NCI-H2107 (cell line): Measurements from ENCODE around the gene AQP2.
A peak's percentile ranks its signal among the peaks of the same experiment; 100 is the strongest.

Experiments used
- DNase-seq: peaks from one replicate; lab custom pipeline; 2025; lab: John Stamatoyannopoulos, UW

AQP2 gene

GRCh38 chr12:49955899-49956662 lies 5.5 kb downstream of the AQP2 start:
- no peak for DNase-seq

GRCh38 chr12:49956663-49957569 lies 6.4 kb downstream of the AQP2 start:
- no peak for DNase-seq

- DNase-seq: no peak
Observed at GRCh38 chr12:49957570-49957967, 7.0 kb downstream of the AQP2 start.

GRCh38 chr12:49959685-49960473 lies 9.3 kb downstream of the AQP2 start:
- DNase-seq: no peak

DNA sequence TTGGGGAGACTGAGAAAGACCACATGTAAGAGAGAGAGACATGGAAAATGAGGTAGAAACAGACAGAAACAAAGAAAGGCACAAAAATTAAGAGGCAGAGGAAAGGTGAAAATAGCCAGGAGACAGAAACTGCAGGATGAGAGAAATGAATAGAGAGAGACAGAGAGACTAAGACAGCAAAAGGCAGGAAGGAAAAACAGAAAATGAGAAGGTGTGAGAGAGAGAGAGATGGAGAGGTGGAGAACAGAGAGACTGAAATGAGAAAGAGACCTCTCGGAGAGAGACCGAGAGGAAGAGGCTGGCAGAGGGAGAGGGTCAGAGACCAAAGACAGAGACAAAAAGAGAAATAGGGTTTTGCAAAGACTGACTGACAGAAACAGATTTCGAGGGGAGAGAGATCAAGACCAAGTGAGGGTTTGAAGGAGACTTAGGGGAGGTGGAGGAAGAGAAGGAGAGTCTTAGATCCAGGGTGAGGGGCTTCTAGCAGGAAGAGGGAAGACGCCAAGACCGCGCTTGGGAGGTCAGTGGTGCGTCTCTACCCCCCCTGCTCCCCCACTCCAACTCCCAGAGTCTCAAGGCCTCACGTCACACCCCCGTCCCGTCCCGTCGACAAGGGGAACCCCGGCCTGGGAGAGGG lies 10.1 kb downstream of the AQP2 start:
- no peak for DNase-seq

DNA sequence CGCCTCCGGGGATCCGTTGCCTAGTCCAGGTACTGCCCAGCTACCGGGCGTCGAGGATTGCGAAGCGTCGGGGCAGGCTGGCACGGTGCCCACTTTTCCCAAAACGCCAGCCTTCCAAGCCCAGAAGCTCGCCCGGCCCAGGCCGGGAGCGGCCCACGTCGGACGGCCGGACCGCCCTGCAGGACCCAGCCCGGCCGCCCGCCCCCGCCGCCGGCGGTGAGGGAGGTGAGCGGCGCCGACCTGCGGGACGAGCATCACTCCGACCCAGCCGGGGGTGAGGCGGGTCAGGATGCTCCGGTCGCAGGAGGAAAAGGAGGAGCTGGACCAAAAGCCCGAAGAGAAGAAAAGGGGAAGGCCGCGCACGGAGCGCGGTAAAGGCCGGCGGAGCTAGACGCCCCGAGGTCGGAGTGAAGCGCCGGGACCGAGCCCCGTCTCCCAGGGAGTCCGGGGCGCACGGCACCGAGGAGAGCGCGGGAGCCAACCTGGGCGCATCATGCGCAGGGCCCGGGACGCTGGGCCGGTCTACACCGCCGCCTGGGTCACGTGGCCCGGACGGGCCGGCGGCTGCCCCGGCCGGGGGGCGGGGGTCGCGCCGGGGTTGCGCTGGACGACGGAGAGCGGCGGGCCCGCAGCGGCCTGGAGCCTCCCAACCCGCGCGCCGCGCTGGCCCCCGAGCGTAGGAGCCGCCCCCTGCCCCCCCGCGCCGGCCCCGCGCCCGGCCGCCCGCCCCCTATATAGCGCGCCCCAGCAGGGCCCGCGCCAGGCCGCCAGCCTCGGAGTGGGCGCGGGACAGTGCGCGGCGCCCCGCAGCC lies 10.8 kb downstream of the AQP2 start, which contains the start of gene AQP5:
Gene AQP5 (plus strand): TSS at position 762 of the 812 bp plus-strand sequence. CDS start 146 bp downstream, outside the sequence.
- DNase-seq: no peak

DNA sequence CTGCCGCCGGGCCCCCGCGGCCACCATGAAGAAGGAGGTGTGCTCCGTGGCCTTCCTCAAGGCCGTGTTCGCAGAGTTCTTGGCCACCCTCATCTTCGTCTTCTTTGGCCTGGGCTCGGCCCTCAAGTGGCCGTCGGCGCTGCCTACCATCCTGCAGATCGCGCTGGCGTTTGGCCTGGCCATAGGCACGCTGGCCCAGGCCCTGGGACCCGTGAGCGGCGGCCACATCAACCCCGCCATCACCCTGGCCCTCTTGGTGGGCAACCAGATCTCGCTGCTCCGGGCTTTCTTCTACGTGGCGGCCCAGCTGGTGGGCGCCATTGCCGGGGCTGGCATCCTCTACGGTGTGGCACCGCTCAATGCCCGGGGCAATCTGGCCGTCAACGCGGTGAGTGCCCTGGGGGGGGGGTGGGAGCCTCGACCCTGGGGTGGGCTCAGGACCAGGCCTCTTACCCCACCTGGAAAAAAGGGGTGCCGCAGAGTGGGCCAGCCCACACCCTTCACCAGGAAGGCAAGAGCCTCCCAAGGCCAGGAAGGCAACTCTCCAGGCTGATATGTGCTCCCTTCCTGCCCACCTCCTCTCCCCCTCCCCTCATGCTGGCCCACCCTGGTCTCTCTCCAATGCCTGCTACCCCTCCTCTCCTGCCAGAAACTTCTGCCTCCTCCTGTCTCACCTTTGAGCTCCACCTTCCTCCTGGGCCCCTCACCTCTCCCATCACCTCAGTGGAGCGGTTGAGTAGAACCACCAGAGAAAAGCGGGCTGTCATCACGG lies 11.6 kb downstream of the AQP2 start:
- DNase-seq: no peak

GRCh38 chr12:49962861-49963765 lies 12.6 kb downstream of the AQP2 start:
- no peak for DNase-seq

- no peak for DNase-seq
Observed at GRCh38 chr12:49963976-49964815, 13.7 kb downstream of the AQP2 start.

DNA sequence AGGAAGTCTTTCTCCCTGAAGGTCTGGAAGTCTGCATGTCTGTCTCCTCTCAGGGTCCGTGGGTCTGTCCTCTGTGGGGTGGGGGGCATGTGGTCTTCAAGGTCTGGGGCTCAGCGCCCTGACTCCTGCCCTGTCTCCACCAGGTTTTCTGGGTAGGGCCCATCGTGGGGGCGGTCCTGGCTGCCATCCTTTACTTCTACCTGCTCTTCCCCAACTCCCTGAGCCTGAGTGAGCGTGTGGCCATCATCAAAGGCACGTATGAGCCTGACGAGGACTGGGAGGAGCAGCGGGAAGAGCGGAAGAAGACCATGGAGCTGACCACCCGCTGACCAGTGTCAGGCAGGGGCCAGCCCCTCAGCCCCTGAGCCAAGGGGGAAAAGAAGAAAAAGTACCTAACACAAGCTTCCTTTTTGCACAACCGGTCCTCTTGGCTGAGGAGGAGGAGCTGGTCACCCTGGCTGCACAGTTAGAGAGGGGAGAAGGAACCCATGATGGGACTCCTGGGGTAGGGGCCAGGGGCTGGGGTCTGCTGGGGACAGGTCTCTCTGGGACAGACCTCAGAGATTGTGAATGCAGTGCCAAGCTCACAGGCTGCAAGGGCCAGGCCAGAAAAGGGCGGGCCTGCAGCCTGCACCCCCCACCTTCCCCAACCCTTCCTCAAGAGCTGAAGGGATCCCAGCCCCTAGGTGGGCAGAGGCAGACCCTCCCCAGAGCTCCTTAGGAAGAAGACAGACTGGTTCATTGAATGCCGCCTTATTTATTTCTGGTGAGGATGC lies 14.5 kb downstream of the AQP2 start:
- DNase-seq: no peak

DNA sequence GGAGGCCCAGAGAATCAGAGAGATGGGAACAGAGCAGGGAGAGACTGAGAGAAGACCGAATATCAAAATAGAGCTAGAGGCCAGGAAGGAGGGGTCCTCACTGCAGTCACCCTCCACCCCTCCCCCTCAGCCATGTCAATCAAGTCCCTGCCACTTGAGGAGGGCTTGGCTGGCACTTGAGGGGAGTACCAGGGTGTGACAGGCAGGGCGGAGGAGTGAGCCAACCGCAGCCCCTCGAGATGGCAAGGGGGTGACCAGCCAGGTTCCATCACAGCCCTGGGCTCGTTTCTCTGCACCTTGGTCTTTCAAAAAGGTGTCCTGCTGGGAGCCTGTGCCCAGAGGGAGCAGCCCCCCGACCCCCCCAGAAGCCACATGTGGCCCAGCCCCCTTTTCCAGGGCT lies 15.3 kb downstream of the AQP2 start:
- no peak for DNase-seq

DNA sequence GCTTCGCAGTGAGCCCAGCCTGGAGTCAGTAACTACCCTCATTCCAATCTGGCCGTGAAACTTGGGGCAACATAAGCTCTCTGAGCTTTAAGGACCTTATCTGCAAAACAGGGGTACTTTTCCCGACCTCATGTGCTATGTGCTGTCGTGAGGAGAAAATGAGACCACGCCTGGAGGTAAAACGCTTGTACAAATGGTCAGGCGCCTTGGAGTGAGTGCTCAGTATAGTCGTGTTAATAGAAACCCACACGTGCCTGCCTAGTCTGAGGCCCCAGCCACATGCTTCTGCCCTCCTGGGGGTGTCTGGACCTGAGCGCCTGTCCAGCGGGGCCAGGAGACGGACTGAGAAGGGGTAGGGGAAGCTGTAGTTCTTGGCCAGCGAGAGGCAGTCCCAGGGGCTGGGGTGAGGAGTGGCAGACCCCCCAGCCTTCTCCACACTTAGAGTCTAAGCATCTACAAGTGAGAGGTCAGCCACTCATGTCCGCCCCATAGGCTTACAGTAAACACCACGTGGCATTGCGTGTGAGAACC lies 16.0 kb downstream of the AQP2 start:
- DNase-seq: no peak

- DNase-seq: peak; percentile 73
Observed at GRCh38 chr12:49967042-49967776, 16.7 kb downstream of the AQP2 start.

- no peak for DNase-seq
Observed at GRCh38 chr12:49967777-49968250, 17.3 kb downstream of the AQP2 start.

DNA sequence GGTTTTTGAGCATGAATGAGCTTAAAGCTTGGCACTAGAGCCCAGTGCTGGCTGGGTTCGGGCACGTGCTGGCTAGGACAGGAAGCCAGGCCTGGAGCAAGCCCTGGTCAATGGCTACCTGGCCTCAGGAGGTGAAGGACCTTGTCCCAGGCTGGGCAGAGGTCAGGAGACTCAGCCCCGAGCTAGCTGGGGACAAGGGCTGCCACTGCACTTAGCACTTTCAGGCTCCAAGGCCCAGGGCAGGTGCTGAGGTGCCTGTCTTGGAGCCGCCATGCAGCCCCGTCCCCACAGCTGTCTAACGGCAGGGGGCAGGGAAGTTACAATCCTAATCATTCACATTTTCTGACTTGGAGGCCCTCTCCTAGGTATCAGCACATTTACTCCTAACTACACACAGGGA lies 17.9 kb downstream of the AQP2 start:
- no peak for DNase-seq

DNA sequence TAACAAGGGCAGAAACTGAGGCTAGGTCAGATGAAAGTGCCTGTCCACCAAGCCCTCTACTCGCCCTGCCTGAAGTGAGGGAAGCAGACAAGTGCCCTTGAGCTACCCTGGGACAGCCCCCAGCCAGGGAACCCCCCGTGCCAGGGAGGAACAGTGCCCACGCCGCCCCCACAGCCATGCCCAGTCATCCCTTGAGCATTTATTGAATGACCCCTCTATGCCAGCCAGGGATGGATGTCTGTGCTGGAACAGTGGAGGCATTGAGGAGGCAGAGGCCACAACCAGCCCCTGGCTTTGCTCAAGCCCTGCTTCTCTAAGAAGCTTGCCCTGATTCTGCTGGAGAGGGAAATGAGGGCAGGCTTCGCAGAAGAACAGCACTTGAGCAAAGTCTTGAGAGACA lies 18.5 kb downstream of the AQP2 start:
- no peak for DNase-seq
